Epithelial cell of alveolus of lung (primary cell): ENCODE measurements around the gene PON1. TPM values are rescaled to one million over a fixed set of nuclear protein-coding genes. Genes with fewer than 3 reads are reported as not detected.

Source experiments
- total RNA-seq: library from RNA; depleted of rRNA; stranded (reverse); fragments of >200 nt; gene quantifications from 2 replicates; pipeline ENCODE4 v1.2.1, GENCODE V29; 2015

PON1 gene
- not detected in 2 replicates for total RNA-seq

DNA sequence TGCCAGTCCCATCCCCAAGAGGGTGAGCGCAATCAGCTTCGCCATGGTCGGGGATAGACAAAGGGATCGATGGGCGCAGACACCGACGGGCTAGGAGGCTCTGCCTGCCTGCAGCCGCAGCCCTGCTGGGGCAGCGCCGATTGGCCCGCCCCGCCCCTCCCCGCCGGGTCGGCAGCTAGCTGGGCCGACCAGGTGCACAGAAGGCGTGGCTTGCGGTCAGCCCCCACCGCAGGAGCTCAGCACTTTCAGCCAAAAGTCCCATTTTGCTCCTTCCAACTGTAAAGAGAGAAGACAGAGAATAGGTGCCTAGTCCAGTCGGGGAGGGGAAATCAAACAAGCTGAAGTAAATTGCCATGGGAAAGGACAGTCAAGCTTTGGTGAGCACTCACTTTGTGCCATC is at the start of gene PON1:
PON1 (minus strand) TSS at position 102 of the 400 bp plus-strand sequence; CDS start at position 45, 57 bp downstream.

Other genes with a start within 250 kb of the PON1 start
- gene PON3, start 71.8 kb upstream of the PON1 start, total RNA-seq, result 0.13 TPM in 1 of 2 replicates, not detected in the other
- 64.5 and 78.0 TPM in 2 replicates for gene PON2, start 110.5 kb upstream of the PON1 start, total RNA-seq
- gene ASB4, start 161.4 kb upstream of the PON1 start, total RNA-seq, result not detected in 2 replicates